ENCODE measurements around the gene FXYD3.

DNA sequence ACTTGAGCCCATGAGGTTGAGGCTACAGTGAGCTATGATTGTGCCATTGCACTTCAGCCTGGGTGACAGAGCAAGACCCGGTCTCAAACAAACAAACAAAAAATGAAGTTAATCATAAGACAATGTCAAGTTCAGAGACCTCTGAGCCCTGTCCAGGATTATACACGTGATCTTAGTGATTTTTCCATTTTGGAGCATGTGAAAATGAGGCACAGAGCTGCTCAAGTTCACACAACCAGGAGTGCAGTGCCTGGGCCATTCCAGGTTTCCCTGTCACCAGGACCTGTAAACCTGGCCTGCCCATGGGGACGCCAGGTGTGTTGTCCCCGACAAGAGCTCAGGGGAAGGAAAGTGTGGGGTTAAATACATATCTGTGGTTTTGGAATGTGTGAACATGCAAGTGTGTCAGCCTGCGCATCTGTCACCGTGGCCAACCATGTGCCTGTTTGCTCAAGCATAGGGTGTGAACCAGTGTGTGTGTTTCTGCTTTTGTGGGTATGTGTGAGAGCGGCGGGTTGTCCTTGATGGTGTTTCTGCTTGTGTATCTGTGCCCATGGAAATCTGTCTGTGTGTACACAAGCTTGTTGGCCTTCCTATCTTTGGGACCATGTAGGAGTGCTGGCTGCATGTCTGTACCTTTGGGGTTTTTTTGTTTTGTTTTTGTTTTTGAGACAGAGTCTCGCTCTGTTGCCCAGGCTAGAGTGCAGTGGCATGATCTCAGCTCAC lies 21.5 kb downstream of the FXYD3 start:
- TF ChIP-seq, protein P1, sequence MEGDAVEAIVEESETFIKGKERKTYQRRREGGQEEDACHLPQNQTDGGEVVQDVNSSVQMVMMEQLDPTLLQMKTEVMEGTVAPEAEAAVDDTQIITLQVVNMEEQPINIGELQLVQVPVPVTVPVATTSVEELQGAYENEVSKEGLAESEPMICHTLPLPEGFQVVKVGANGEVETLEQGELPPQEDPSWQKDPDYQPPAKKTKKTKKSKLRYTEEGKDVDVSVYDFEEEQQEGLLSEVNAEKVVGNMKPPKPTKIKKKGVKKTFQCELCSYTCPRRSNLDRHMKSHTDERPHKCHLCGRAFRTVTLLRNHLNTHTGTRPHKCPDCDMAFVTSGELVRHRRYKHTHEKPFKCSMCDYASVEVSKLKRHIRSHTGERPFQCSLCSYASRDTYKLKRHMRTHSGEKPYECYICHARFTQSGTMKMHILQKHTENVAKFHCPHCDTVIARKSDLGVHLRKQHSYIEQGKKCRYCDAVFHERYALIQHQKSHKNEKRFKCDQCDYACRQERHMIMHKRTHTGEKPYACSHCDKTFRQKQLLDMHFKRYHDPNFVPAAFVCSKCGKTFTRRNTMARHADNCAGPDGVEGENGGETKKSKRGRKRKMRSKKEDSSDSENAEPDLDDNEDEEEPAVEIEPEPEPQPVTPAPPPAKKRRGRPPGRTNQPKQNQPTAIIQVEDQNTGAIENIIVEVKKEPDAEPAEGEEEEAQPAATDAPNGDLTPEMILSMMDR (conservative IDR thresholded peaks at IDR 0.05; ENCODE audit: low read length), result no peak
- TF ChIP-seq EZH2phosphoT487 (IDR thresholded peaks at IDR 0.05; ENCODE audit: borderline replicate concordance, low read depth, low read length), result no peak

Measured in OCI-LY7 (cell line).